Amniotic epithelial cell (primary cell): ENCODE data around the gene MAP1S.

Experiments
- DNase-seq: peaks from one replicate; pipeline ENCODE4 v3.0.0-alpha.2; 2010; ENCODE audit warnings: low read depth

Gene MAP1S

GRCh38 chr19:17718947-17719711, at the start of gene MAP1S:
Gene MAP1S (plus strand): TSS chr19:17719480. CDS start chr19:17719503, 23 bp downstream.
- DNase-seq, result peak; percentile 54

GRCh38 chr19:17671906-17672305, 47.4 kb upstream of the MAP1S start:
- peak; percentile 42 for DNase-seq

- no peak for DNase-seq
Observed at GRCh38 chr19:17673937-17674799, 45.1 kb upstream of the MAP1S start.

DNA sequence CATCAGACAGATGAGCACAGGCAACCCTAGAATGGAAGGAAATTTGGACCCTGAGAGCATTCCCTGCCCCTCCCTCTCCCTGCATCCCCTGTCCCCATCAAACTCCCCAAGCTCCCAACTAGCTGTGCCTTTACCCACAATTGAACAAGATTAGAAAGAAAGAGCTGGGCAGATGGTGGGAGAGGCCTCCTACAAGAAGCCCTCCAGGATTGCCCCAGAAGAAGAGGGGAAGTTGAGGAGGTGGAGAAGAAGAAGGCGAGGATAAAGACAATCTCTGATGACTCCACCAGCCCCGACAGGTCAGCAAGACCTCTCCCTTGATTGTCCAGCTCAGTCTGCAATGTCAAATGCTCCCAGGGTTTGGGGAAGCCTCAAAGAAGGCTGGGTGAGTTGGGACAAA, 43.0 kb upstream of the MAP1S start:
- no peak for DNase-seq

DNA sequence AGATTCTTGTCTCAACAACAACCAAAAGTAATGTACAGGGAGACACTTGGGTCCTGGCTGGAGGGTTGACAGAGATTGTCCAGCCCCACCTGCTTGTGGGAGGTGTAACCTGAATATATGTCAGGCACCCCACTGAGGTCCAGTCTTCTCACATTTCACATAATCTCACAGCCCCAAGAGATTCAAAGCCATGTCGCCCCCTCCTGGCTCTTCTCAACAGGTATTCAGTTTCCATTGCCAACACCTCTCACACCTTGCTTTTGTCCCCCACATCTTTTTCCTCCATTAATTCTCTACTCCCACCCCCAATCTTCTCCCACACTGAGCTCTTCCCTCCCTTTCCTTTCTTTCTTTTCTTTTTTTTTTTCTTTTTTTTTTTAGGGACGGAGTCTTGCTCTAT, 42.3 kb upstream of the MAP1S start:
- no peak for DNase-seq

DNA sequence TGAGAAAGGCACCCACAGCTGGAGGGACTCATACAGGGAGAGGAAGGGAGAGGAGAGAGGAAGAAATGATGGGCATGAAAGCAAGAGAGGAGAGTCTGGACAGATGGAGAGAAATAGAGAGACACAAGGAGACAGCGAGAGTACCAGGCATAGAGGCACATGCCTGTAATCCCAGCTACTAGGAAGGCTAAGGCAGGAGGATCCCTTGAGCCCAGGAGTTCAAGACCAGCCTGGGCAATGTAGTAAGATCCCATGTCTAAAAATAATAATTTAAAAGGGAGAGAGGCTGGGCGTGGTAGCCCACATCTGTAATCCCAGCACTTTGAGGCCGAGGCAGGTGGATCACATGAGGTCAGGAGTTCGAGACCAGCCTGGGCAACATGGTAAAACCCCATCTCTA, 40.4 kb upstream of the MAP1S start:
- DNase-seq, result no peak

DNA sequence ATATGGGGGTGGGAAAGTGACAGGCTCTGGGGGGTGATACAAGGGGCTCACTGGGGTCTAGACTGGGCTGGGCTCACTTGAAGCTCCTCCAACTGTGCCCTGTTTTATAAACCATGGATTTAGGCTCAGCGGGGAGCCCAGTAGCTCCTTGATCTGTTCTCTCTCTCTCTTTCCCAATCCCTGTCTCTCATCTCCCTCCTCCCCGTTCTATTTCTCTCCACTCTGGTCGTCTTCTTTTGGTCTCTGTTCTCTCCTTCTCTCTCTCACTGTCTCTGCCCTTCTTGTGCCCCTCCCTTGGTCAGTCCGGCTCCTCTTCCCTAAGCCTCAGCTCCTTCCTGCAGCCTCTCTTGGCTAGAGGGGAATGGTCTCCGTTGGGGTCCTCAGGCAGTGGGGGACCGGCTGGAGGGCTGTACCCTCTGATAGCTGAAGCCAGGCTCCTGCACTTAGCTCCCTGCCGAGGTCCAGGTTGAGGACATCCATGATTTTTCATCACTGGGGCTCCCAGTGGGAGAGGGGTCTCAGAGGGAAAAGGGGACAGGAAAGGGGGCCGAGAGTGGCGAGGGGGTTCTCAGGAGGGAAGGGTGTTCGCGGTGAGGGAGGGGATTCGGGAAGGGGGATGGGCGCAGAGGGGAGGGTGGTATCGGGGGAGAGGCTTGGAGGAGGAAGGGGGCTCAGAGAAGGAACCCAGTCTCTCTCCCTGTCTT, 39.6 kb upstream of the MAP1S start:
- DNase-seq, result no peak

GRCh38 chr19:17680230-17680722, 39.0 kb upstream of the MAP1S start:
- no peak for DNase-seq

DNA sequence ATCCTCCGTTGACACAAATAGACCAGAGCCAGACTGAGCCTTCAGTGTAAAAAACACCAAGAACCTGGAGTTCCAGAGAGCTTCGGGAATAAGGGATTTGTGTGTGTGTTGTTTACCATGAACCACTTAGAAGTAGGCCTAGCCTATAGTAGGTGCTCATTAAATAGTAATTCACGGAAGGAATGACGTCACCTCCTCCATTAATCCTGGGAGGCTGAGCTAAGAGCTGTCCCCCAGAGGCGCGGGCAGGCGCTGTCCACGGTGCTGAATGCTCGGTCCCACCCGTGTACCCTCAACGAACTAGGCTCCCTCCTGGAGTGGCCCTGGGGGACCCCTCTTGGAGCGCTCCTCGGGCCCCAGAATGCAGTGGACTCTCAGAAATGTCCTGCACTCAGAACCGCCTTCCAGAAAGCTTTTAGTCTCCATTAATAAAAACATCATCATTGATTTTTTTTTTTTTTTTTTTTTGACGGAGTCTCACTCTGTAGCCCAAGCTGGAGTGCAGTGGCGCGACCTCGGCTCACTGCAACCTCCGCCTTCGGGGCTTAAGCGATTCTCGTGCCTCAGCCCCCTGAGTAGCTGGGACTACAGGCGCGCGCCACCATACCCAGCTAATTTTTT, 37.7 kb upstream of the MAP1S start:
- DNase-seq, result peak; percentile 51

DNA sequence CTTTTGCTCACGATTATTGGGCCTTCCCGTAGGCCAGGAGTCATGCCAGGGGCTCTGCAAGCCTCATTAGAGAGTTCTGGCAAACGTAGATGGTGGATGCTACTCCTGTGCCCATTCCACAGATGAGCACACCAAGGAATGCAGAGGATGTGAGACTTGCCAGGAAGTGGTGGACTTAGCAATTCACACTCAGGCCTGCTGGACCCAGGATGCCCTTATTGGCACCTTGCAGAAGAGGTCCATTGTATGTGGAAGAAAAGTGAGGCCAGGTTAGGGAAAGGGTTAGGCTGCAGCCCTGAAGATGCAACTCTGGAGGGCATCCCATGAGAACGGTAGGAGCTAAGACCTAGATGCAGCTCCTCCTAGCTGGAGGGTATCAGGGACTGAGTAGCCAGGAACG, 37.0 kb upstream of the MAP1S start:
- DNase-seq, result no peak

- no peak for DNase-seq
Observed at GRCh38 chr19:17683078-17683477, 36.2 kb upstream of the MAP1S start.

GRCh38 chr19:17684256-17684655, 35.0 kb upstream of the MAP1S start:
- no peak for DNase-seq

DNA sequence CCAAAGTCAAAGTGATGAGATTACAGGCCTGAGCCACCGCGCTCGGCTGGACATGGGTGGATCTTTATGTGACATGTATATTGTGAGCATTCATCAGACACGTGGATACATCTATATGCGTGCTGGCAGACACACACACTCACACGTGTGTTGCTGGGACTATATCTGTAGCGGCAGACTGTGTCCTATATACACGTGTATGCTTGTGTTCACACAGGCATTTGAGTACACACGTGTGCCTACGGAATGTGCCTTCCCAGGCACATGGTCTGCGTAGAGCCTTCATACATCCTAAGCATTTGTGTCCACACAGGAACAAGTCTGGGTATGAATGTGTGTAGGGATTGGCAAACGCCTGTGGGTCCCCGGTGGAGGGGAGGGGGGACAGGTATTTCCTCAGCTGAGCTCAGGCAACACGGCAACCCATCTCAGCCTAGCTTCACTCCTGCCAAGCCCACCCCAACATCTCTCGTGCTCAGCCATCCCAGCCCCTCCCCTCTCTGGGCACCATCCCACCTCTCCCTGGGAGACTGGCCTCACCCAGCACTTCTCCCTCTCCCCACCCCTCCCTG, 33.7 kb upstream of the MAP1S start:
- DNase-seq, result no peak

DNA sequence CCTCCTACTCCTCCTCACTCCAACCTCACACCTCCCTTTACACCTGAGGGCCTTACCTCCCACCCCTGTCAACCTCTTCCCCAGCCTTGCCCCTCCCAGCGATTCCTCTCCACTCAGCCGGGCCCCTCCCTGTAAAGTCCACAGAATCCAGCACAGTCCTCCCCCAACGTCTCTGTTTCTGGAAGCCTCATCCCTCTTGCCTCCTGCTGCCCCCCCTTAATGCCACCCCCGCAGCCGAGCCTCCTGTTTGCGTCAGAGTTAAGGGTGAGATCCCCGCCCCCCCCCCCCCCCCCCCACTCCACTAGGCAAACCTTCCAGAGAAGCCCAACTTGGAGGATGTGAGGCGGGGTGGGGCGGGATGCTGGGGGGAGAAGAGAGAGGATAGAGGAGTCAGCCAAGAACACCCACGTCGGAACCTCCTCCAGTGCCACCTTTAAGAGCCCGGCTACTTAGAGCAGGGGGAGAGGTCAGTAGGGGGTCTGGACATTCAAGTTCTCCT, 33.2 kb upstream of the MAP1S start:
- no peak for DNase-seq

- DNase-seq, result no peak
Observed at GRCh38 chr19:17686592-17687024, 32.7 kb upstream of the MAP1S start.

DNA sequence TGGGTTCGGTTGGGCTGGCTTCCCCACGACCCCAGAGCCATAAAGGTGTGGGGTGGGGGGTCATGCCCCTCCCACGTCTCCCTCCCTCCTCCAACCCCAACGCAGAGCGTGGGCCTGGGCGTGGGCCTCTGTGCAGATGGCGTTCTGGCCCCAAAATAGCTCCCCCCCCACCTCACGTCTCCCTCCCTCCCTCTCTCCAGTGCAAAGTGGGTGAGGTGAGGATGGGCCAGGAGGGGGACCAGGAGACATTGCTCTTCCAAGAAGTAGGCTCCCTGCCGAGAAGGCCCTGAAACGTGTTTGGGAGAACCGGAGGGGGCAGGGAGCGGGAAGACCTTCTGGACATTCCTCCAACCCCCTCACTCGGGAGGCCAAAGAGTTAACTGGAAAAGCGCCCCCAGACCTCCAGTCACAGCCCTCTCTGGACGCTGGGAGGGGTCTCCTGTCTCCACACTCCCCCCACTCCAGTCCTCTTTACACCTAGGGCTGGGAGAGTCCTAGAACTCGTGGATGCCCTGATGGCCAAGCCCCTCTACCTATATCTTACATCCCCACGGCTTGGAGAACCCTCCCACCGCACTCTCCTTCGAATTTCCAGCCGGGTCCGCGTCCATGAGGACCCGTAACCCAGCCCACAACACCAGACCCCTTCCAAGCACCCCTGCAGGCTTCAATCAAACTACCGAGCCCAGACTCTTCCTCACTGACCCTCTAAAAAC, 32.0 kb upstream of the MAP1S start:
- no peak for DNase-seq

- DNase-seq, result peak; percentile 13
Observed at GRCh38 chr19:17687857-17688784, 31.2 kb upstream of the MAP1S start, which contains the start of gene UNC13A. Gene UNC13A (minus strand): TSS chr19:17688354. CDS start chr19:17688199, 155 bp downstream.

GRCh38 chr19:17688853-17689595, 30.3 kb upstream of the MAP1S start:
- DNase-seq, result no peak

- DNase-seq, result no peak
Observed at GRCh38 chr19:17692566-17692965, 26.7 kb upstream of the MAP1S start.
